Measurements from ENCODE around the gene NAA80. TPM values are rescaled to one million over a fixed set of nuclear protein-coding genes. Genes with fewer than 3 reads are reported as not detected.
A peak's percentile ranks its signal among the peaks of the same experiment; 100 is the strongest.

The NAA80 gene
- total and polyA plus RNA-seq, 12 donors: 6.4 to 13.5 (median 8.2) TPM

- Histone ChIP-seq H3K27me3 (no peaks in the 10 kb centered on the region), H3K36me3 (peaks cover 0 to 18% (median 4%) of the 10 kb centered on the region in 9 donors), H3K4me3 (no peak overlapping the region), H3K4me1 (peaks cover 23 to 49% (median 39%) of the 10 kb centered on the region in 9 donors), H3K9me3 (no peaks in the 10 kb centered on the region), H3K27ac (no peak overlapping the region)
- TF ChIP-seq, protein P1, sequence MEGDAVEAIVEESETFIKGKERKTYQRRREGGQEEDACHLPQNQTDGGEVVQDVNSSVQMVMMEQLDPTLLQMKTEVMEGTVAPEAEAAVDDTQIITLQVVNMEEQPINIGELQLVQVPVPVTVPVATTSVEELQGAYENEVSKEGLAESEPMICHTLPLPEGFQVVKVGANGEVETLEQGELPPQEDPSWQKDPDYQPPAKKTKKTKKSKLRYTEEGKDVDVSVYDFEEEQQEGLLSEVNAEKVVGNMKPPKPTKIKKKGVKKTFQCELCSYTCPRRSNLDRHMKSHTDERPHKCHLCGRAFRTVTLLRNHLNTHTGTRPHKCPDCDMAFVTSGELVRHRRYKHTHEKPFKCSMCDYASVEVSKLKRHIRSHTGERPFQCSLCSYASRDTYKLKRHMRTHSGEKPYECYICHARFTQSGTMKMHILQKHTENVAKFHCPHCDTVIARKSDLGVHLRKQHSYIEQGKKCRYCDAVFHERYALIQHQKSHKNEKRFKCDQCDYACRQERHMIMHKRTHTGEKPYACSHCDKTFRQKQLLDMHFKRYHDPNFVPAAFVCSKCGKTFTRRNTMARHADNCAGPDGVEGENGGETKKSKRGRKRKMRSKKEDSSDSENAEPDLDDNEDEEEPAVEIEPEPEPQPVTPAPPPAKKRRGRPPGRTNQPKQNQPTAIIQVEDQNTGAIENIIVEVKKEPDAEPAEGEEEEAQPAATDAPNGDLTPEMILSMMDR (IDR thresholded peaks at IDR 0.05): no peak
- 91 to 93% methylated on average over 22 of the region's 22 CpGs for WGBS, 2 donors
- no peak for DNase-seq
- no peak for ATAC-seq
- intact Hi-C loops (cut with DNase I): no loop called here
Measured at GRCh38 chr3:50294492-50295403, 4.5 kb downstream of the NAA80 start.

DNA sequence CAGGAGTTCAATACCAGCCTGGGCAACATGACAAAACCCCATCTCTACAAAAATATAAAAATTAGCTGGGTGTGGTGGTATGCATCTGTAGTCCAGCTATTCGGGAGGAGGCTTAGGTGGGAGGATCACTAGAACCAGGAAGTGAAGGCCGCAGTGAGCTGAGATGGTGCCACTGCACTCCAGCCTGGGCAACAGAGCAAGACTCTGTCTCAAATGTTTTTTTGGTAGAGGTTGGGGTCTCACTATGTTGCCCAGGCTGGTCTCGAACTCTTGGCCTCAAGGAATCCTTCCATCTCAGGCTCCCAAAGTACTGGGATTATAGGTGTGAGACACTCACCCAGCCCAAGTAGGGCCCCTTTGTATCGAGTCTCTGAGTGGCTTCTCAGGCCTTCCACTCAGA lies 5.1 kb downstream of the NAA80 start:
- H3K27ac ChIP-seq: peak overlapping the region in 1 of 10 donors; percentile 95
- TF ChIP-seq, protein P1 (IDR thresholded peaks at IDR 0.05): no peak
- WGBS, 2 donors: 84 to 90% methylated on average over 4 of the region's 4 CpGs
- intact Hi-C loops (cut with DNase I): no loop called here
- ATAC-seq (no peak), DNase-seq (no peak)
- no peaks in the 10 kb centered on the region for H3K27me3 ChIP-seq
- no peak overlapping the region for H3K4me3 ChIP-seq
- H3K36me3 ChIP-seq: peaks cover 0 to 25% (median 10%) of the 10 kb centered on the region in 9 donors
- H3K4me1 ChIP-seq: peaks cover 23 to 48% (median 36%) of the 10 kb centered on the region in 9 donors
- no peaks in the 10 kb centered on the region for H3K9me3 ChIP-seq

DNA sequence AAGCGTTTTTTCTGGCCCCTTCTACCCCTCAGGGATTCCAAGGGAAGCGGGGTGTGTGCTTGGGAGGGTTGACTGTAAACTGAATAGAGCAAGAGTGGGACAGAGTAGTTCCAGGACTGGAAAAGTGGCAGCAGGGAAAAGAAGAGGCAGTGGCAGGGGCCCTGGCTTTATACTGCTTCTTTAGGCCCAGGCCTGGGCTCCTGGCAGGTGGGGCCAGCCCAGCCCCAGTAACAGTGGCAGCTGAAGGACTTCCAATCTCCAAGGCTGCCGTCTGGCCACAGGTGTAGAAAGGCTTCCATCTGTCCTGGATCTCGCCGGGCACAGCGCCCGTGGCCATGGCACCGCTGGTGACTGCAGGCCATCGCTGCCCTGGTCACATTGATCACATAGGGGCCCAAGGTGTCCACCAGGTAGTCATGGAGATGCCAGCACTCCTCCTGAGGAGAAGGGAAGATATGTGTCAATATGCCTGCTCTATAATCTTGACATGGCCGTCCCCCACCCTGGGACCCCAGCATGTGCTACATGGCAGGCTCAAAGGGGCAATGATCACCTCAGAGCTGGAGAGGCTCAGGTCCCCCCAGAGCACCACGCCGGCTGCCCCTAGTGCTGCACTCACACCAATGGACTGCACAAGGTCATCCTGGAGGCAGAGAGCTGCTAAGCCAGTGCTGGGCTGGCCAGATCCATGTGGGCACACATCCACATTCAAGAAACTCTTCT lies 6.0 kb downstream of the NAA80 start:
- H3K27me3 ChIP-seq: no peaks in the 10 kb centered on the region
- peak overlapping the region in 6 of 10 donors; percentile 84 to 100 (median 94) for H3K4me3 ChIP-seq
- no peak for DNase-seq

More for the DNA sequence above, 6.0 kb downstream of the NAA80 start:
- intact Hi-C loops (cut with DNase I): no loop called here
- peaks cover 17 to 41% (median 32%) of the 10 kb centered on the region in 9 donors for H3K4me1 ChIP-seq
- TF ChIP-seq, protein P1 (IDR thresholded peaks at IDR 0.05): no peak
- peaks cover 0 to 33% (median 18%) of the 10 kb centered on the region in 9 donors for H3K36me3 ChIP-seq
- no peak for ATAC-seq
- peak overlapping the region; percentile 20 to 95 (median 92) for H3K27ac ChIP-seq
- no peaks in the 10 kb centered on the region for H3K9me3 ChIP-seq
- 70 to 76% methylated on average over 12 of the region's 12 CpGs for WGBS, 2 donors
